Cardiac muscle cell (in vitro differentiated cells and primary cell): Measurements from ENCODE around the gene LHFPL6. TPM values are rescaled to one million over a fixed set of nuclear protein-coding genes. Genes with fewer than 3 reads are reported as not detected.

ENCODE experiments used
- DNase-seq, 2 donors: peaks; one replicate each; pipeline versions ENCODE4 v3.0.0 to v3.0.0-alpha.2; 2010 to 2017; ENCODE audit warnings: low read depth in 1 of 2, low spot score in 1 of 2
- H3K27ac ChIP-seq: fragments of 200-600 bp; sonication (generic); 2 replicates; pipeline ENCODE4 v1.5.1; 2016
- H3K27me3 ChIP-seq: fragments of 200-600 bp; sonication (generic); 2 replicates; pipeline ENCODE4 v1.6.0; 2016; ENCODE audit warnings: control low read depth
- H3K36me3 ChIP-seq: fragments of 200-600 bp; sonication (generic); 2 replicates; pipeline ENCODE4 v1.5.1; 2016; ENCODE audit warnings: control low read depth
- H3K4me1 ChIP-seq: fragments of 200-600 bp; sonication (generic); 2 replicates; pipeline ENCODE4 v1.8.1; 2017; ENCODE audit warnings: low read depth, mild to moderate bottlenecking, mixed run types
- H3K4me3 ChIP-seq: fragments of 200-600 bp; sonication (generic); 2 replicates; pipeline ENCODE4 v1.5.1; 2016; ENCODE audit warnings: mild to moderate bottlenecking
- H3K9me3 ChIP-seq: fragments of 200-600 bp; sonication (generic); 2 replicates; pipeline ENCODE4 v1.5.1; 2017; ENCODE audit warnings: low read depth, mild to moderate bottlenecking, control low read depth
- CTCF ChIP-seq: IDR thresholded peaks from 2 replicates; pipeline ENCODE4 v1.5.1; 2012; ENCODE audit warnings: low read depth, mild to moderate bottlenecking, low read length
- polyA plus RNA-seq: library from polyadenylated mRNA; unstranded; fragments of >200 nt; fragmentation: Nextera tagmentation; extraction: Ambion mirVana; gene quantifications from 2 replicates; pipeline ENCODE4 v1.2.1, GENCODE V29; 2016
- total RNA-seq: library from RNA; depleted of rRNA; stranded (reverse); fragments of >200 nt; gene quantifications from 2 replicates; pipeline ENCODE4 v1.2.3, GENCODE V29; 2016

LHFPL6 gene
- total and polyA plus RNA-seq, 2 experiments from 2014 or later: 10.0 to 19.2 TPM

- Histone ChIP-seq H3K4me1 (peaks cover 5% of the 10 kb centered on the region), H3K27me3 (peaks cover 7% of the 10 kb centered on the region), H3K27ac (no peak overlapping the region), H3K36me3 (no peaks in the 10 kb centered on the region), H3K9me3 (no peaks in the 10 kb centered on the region), H3K4me3 (no peak overlapping the region)
- no peak for DNase-seq
- no peak for TF ChIP-seq CTCF
These were observed 6.3 kb downstream of the LHFPL6 start for GRCh38 chr13:39596685-39597084.

- no peaks in the 10 kb centered on the region for H3K36me3 ChIP-seq
- no peaks in the 10 kb centered on the region for H3K9me3 ChIP-seq
- no peak for TF ChIP-seq CTCF
- no peak overlapping the region for H3K27ac ChIP-seq
- DNase-seq: no peak
- H3K27me3 ChIP-seq: peaks cover 2% of the 10 kb centered on the region
- H3K4me3 ChIP-seq: no peak overlapping the region
- peaks cover 5% of the 10 kb centered on the region for H3K4me1 ChIP-seq
These were observed 6.8 kb downstream of the LHFPL6 start for GRCh38 chr13:39596176-39596575.

- H3K27ac ChIP-seq: no peak overlapping the region
- no peak for DNase-seq
- H3K36me3 ChIP-seq: no peaks in the 10 kb centered on the region
- H3K9me3 ChIP-seq: no peaks in the 10 kb centered on the region
- H3K4me3 ChIP-seq: no peak overlapping the region
- no peaks in the 10 kb centered on the region for H3K27me3 ChIP-seq
- TF ChIP-seq CTCF: no peak
- H3K4me1 ChIP-seq: no peaks in the 10 kb centered on the region
These were observed 12.4 kb downstream of the LHFPL6 start for GRCh38 chr13:39590466-39591036.

GRCh38 chr13:39588384-39588783 is 14.6 kb downstream of the LHFPL6 start:
- Histone ChIP-seq H3K36me3 (no peaks in the 10 kb centered on the region), H3K27me3 (no peaks in the 10 kb centered on the region), H3K9me3 (no peaks in the 10 kb centered on the region), H3K4me1 (no peaks in the 10 kb centered on the region), H3K4me3 (no peak overlapping the region), H3K27ac (no peak overlapping the region)
- no peak for DNase-seq
- no peak for TF ChIP-seq CTCF

GRCh38 chr13:39587939-39588338 is 15.1 kb downstream of the LHFPL6 start:
- Histone ChIP-seq H3K27ac (no peak overlapping the region), H3K9me3 (no peaks in the 10 kb centered on the region), H3K4me3 (no peak overlapping the region), H3K36me3 (no peaks in the 10 kb centered on the region), H3K27me3 (no peaks in the 10 kb centered on the region), H3K4me1 (no peaks in the 10 kb centered on the region)
- TF ChIP-seq CTCF: no peak
- no peak for DNase-seq
